GM19455 (cell line): ENCODE measurements around the gene ZNF608.

Experiments used
- ATAC-seq: cut with Tn5 transposase; IDR thresholded peaks from one replicate; pipeline ENCODE4 v1.9.1; 2021; ENCODE audit not compliant: unreplicated experiment

Gene ZNF608

GRCh38 chr5:124721229-124721735 lies 25.2 kb downstream of the ZNF608 start:
- no peak for ATAC-seq

- ATAC-seq, result no peak
These were observed 25.8 kb downstream of the ZNF608 start for GRCh38 chr5:124720593-124720992.

- ATAC-seq, result no peak
These were observed 27.1 kb downstream of the ZNF608 start for GRCh38 chr5:124719113-124719967.

GRCh38 chr5:124718380-124718789 lies 28.1 kb downstream of the ZNF608 start:
- no peak for ATAC-seq

- ATAC-seq, result no peak
These were observed 30.3 kb downstream of the ZNF608 start for GRCh38 chr5:124716169-124716568.

GRCh38 chr5:124714910-124715309 lies 31.5 kb downstream of the ZNF608 start:
- no peak for ATAC-seq

GRCh38 chr5:124713595-124713994 lies 32.8 kb downstream of the ZNF608 start:
- no peak for ATAC-seq

GRCh38 chr5:124712731-124713305 lies 33.6 kb downstream of the ZNF608 start:
- no peak for ATAC-seq

GRCh38 chr5:124708086-124708485 lies 38.4 kb downstream of the ZNF608 start:
- ATAC-seq, result no peak

- ATAC-seq, result peak; percentile 28
These were observed 38.9 kb downstream of the ZNF608 start for GRCh38 chr5:124707520-124707919.

- ATAC-seq, result no peak
These were observed 39.6 kb downstream of the ZNF608 start for GRCh38 chr5:124706729-124707361.

- ATAC-seq, result no peak
These were observed 40.4 kb downstream of the ZNF608 start for GRCh38 chr5:124706051-124706450.

- ATAC-seq, result no peak
These were observed 40.9 kb downstream of the ZNF608 start for GRCh38 chr5:124705577-124705976.

GRCh38 chr5:124704594-124705284 lies 41.7 kb downstream of the ZNF608 start:
- ATAC-seq, result peak; percentile 68

- ATAC-seq, result no peak
These were observed 42.4 kb downstream of the ZNF608 start for GRCh38 chr5:124703995-124704394.

- peak; percentile 34 for ATAC-seq
These were observed 43.9 kb downstream of the ZNF608 start for GRCh38 chr5:124702525-124702924.

- ATAC-seq, result no peak
These were observed 44.5 kb downstream of the ZNF608 start for GRCh38 chr5:124701873-124702425.

- ATAC-seq, result no peak
These were observed 45.4 kb downstream of the ZNF608 start for GRCh38 chr5:124701016-124701415.

- no peak for ATAC-seq
These were observed 46.1 kb downstream of the ZNF608 start for GRCh38 chr5:124700333-124700732.

- no peak for ATAC-seq
These were observed 47.7 kb downstream of the ZNF608 start for GRCh38 chr5:124698770-124699169.
